ENCODE measurements around the gene NISCH.

DNA sequence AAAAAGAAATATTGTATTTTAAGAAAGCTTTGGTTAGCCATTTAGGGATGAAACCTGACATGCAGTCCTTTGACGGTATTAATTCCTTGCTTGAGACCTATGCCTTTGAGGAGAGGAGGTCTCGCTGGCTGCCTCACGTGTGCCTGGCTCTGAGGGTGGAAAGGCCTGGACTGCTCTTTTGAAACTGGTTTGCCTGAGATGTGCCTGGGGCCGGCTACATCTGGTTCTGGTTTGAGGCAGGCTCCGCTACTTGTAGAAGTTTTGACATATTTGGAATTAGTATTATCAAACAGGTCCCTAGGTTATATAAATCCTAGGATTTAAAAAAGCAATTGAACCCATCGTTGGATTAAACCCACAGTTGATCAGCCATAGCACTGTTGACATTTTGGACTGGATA, 6.5 kb downstream of the NISCH start:
- TF ChIP-seq, protein P1, sequence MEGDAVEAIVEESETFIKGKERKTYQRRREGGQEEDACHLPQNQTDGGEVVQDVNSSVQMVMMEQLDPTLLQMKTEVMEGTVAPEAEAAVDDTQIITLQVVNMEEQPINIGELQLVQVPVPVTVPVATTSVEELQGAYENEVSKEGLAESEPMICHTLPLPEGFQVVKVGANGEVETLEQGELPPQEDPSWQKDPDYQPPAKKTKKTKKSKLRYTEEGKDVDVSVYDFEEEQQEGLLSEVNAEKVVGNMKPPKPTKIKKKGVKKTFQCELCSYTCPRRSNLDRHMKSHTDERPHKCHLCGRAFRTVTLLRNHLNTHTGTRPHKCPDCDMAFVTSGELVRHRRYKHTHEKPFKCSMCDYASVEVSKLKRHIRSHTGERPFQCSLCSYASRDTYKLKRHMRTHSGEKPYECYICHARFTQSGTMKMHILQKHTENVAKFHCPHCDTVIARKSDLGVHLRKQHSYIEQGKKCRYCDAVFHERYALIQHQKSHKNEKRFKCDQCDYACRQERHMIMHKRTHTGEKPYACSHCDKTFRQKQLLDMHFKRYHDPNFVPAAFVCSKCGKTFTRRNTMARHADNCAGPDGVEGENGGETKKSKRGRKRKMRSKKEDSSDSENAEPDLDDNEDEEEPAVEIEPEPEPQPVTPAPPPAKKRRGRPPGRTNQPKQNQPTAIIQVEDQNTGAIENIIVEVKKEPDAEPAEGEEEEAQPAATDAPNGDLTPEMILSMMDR (conservative IDR thresholded peaks at IDR 0.05; ENCODE audit: low read depth, low read length) = no peak
- no peak for TF ChIP-seq EZH2phosphoT487 (IDR thresholded peaks at IDR 0.05; ENCODE audit: borderline replicate concordance, low read length)
- no peak for TF ChIP-seq EZH2 (IDR thresholded peaks at IDR 0.05; ENCODE audit: low read length, unreplicated experiment)

Data from PC-3 (cell line).